Stimulated activated naive CD8-positive, alpha-beta T cell treated with anti-CD3 and anti-CD28 coated beads, Interleukin-15, amount 100 ng/mL, for 72 hours (primary cell): Measurements from ENCODE around the gene CCDC92B.
A peak's percentile ranks its signal among the peaks of the same experiment; 100 is the strongest.

ENCODE experiments used
- ATAC-seq: fragments of 150-1000 bp; cut with Tn5 transposase; 2 replicates; pipeline ENCODE4 v1.10.0; 2021; ENCODE audit warnings: mild to moderate bottlenecking, moderate library complexity
- DNase-seq, 2 donors: peaks; one replicate each; pipeline ENCODE4 v3.0.0; 2021 to 2022
- H3K27ac Mint-ChIP-seq, 2 donors: one replicate each; pipeline ENCODE4 v1.8.0; 2022; ENCODE audit warnings: mild to moderate bottlenecking in 2 of 2, mixed read lengths in 2 of 2, moderate library complexity in 2 of 2
- H3K27me3 Mint-ChIP-seq: one replicate; pipeline ENCODE4 v1.8.0; 2022; ENCODE audit warnings: mixed read lengths
- H3K4me1 Mint-ChIP-seq: one replicate; pipeline ENCODE4 v1.8.0; 2022; ENCODE audit warnings: mild to moderate bottlenecking, mixed read lengths
- H3K4me3 Mint-ChIP-seq, 2 donors: one replicate each; pipeline ENCODE4 v1.8.0; 2022; ENCODE audit warnings: mild to moderate bottlenecking in 2 of 2, mixed read lengths in 2 of 2, moderate library complexity in 1 of 2
- H3K9me3 Mint-ChIP-seq, 2 donors: one replicate each; pipeline ENCODE4 v1.8.0; 2022; ENCODE audit warnings: mixed read lengths in 2 of 2

CCDC92B gene

DNA sequence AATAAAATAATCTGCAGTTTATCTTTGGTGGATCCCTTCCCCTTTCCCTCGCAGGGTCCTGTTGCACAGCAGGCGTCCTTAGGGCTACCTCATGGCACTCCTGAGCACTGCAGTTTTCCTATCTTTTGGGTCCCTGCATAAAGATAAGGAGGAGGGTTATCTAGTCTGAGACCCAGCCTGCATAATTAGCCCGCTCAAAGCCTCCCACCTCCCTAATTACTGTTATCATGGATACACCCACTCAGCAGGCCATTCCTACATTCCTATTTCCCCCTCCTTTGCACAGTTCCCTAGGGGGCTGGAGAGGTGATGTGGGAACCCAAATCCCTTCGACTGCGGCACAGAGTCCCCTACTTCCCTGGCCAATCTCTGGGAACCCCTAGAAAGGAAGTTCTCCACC lies 32.8 kb downstream of the CCDC92B start:
- H3K4me3 Mint-ChIP-seq, result no peak overlapping the region

DNA sequence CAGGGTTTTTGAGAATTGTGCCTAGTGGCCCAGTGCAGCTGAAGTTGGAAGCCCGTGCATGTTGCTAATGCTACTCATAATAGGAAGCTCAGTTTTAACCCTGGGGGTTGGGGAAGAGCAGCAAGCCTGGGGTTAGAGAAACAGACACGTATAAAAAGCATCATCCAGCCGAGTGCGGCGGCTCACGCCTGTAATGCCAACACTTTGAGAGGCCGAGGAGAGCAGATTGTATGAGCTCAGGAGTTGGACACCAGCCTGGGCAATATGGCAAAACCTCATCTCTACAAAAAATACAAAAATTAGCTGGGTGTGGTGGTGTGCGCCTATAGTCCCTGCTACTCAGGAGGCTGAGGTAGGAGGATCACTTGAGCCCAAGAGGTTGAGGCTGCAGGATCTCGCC lies 35.6 kb downstream of the CCDC92B start:
- no peaks in the 10 kb centered on the region for H3K27me3 Mint-ChIP-seq
- DNase-seq (no peak), ATAC-seq (no peak)
- H3K4me1 Mint-ChIP-seq, result peaks cover 36% of the 10 kb centered on the region
- H3K4me3 Mint-ChIP-seq, result no peak overlapping the region
- H3K9me3 Mint-ChIP-seq, result no peaks in the 10 kb centered on the region
- peak overlapping the region in 1 of 2 donors; percentile 43 for H3K27ac Mint-ChIP-seq

More for the DNA sequence above, 32.8 kb downstream of the CCDC92B start:
- no peak for ATAC-seq
- Mint-ChIP-seq H3K27ac (no peak overlapping the region), H3K27me3 (no peaks in the 10 kb centered on the region), H3K4me1 (peaks cover 25% of the 10 kb centered on the region), H3K9me3 (no peaks in the 10 kb centered on the region)
- no peak for DNase-seq

DNA sequence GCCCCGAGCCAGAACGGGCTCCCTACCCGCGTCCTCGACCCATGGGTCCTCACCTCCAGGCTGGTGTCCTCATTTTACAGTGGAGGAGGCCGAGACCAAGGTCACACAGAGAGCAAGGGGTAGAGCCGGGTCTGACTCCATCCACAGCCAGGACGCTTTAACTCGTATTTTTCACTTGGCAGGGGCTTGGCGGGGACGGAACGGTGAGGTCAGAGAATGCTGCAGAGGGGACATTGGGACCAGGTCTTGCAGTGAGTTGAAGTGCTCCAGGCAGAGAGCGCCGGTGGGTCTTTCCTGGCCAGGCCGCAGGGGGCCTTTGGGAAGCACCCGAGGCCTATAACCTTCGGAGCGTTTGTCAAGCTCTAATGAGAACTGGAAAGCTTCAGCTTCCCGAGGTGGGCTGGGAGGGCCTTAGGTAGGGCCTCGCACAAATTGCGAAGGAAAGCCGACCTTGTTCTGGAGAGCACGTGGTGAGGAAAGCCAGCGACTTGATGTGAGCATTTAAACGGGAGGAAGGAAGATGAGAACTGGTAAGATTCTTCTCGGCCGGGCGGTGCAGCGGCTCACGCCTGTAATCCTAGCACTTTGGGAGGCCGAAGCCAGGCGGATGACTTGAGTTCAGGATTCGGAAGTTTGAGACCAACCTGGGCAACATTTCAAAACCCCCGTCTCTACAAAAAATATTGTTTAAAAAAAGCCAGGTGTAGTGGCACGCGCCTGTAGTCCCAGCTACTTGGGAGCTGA lies 37.0 kb downstream of the CCDC92B start:
- DNase-seq, result no peak
- H3K27me3 Mint-ChIP-seq, result no peaks in the 10 kb centered on the region
- H3K27ac Mint-ChIP-seq, result peak overlapping the region; percentile 77 to 88
- H3K4me1 Mint-ChIP-seq, result peaks cover 49% of the 10 kb centered on the region
- ATAC-seq, result peak; percentile 5
- peak overlapping the region; percentile 88 to 93 for H3K4me3 Mint-ChIP-seq
- no peaks in the 10 kb centered on the region for H3K9me3 Mint-ChIP-seq

DNA sequence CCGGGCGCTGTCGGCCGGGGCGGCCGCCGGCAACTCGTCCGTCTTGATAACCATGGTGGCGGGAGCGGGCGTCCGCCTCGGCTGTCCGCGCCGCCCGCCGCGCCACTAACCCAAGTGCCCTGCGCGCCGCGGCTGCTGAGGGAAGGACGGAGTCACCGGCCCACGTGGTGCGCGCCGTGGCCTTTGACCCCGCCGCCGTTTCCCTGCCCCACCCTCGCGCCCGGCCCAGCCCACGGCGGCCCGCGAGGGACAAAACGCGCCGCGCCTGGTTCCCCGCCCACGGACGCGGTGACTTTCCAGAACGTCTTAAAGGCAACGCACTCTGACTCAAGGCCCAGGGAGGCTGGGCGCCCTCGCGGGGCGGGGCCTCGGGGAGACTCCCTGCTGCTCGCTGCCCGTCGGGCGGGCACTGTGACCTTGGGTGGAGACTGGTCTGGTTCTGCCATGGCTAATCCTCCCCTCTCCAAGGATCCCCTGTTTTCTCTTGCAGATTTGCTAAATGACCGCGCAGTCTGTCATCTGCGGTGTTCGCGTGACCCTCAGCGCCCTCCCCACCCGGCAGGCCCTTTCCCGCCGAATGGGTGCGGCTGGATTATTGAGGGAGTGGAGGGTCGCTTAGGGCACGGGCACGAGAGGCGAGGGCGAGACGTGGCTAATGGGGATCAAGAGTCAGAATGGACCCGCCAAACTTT lies 37.7 kb downstream of the CCDC92B start, which contains the start of gene CLUH:
Gene CLUH (minus strand): TSS at position 157 of the 692 bp plus-strand sequence. CDS start 103 bp downstream, at position 54.
- DNase-seq, result peak; percentile 96 to 97
- peaks cover 54% of the 10 kb centered on the region for H3K4me1 Mint-ChIP-seq
- no peaks in the 10 kb centered on the region for H3K27me3 Mint-ChIP-seq
- peak within 1 kb of the TSS; percentile 88 to 94 for H3K4me3 Mint-ChIP-seq
- H3K9me3 Mint-ChIP-seq, result no peaks in the 10 kb centered on the region
- peak within 1 kb of the TSS; percentile 88 to 97 for H3K27ac Mint-ChIP-seq
- ATAC-seq, result peak; percentile 91

DNA sequence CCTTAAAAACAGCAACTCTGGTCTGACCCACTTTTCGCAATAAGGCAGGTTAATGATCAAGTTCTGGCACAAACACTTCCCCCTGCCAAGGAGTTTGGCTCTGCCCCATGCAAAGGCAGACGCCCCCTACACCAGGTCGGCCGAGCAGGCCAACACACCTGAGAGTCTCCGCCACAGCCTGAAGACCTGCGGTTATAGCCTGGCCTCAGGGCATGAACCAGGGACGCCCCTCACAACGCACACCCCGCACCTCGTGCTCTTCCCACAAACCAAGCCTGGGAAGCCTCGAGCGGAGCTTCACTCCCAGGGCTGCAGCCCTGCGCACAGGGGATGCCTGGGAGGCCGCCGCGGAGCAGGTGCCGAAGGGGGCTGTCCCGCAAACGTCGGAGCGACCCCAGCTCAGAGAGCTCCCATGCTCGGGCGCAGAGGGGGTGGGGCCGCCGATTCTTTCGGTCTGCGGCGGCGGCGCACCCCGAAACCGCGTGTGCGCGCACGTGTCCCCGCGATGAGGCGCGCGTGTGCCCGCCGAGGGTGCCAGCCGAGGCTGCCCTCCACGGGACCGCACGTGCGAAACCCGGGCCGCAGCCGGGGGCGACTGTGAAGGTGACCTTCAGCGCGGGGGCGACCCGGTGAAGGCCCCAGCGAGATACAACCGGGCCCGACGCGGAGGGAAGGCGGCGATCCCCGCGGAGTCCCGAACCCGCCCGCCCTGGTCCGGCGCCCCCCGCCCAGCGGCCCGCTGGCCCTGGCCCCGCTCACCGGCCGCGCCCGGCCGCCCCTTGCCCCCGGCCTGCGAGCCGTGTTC lies 38.4 kb downstream of the CCDC92B start:
- Mint-ChIP-seq H3K4me1 (peaks cover 62% of the 10 kb centered on the region), H3K27ac (peak overlapping the region; percentile 69 to 97), H3K9me3 (no peaks in the 10 kb centered on the region), H3K27me3 (no peaks in the 10 kb centered on the region), H3K4me3 (peak overlapping the region; percentile 88 to 94)
- DNase-seq (peak in 1 of 2 donors; percentile 36), ATAC-seq (peak; percentile 21)

DNA sequence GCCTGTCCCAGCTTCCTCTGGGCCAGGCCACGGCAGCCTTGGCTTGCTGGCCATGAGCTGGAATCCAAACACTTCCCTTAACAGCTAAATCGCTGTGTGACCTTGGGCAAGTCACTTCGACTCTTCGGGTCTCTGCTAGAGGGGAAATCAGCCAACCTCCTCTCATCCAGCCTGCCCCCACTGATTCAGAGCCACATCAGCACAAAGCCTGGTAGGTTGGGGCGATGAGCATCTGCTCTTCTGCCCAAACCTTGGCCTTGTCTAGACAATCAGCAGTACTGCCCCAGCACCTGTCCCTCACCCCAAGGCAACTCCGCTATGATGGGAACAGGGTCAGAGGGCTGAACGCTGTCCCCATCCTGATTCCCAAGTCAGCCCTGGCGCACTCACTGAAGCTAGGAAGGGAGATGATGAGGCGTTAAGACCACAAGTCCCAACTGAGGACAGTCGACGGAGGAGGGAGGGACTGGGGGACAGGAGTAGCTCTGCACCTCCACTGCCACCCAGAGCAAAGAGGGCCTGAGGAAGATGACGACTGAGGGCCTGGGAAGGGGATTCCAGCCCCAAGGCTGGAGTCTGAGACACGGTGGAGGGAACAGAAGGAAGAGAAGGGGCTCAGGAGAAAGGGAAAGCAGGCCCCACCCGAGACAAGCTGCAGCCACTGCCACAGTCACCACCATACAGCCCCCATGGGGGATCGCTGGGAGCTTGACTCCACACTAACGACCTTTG lies 39.2 kb downstream of the CCDC92B start:
- Mint-ChIP-seq H3K27me3 (no peaks in the 10 kb centered on the region), H3K9me3 (no peaks in the 10 kb centered on the region), H3K27ac (peak overlapping the region; percentile 73 to 97), H3K4me1 (peaks cover 69% of the 10 kb centered on the region), H3K4me3 (peak overlapping the region; percentile 88 to 94)
- ATAC-seq (no peak), DNase-seq (no peak)

DNA sequence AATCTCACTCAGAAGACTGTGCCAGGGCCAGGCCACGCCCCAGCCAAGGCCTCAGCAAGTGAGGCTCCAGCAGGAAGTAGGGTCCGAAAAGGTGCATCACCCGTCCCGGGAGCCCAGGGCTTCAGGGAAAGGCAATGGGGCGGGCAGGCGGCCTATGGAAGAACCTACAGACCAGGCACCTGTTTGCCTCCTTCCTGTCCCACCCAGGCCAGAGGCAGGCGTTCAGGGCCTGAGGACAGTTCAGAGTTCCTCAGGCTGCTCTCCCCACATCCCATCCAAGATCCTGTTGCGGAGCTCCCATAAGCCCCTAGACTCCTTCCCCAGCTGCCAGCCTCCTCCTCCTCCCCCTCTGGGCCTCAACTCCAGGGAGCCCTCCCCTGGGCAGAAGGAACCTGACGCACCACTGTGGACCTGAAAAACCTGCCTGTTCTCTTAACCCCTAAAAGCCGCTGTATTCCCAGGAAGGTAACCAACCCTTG lies 40.2 kb downstream of the CCDC92B start:
- ATAC-seq, result no peak
- Mint-ChIP-seq H3K4me1 (peaks cover 73% of the 10 kb centered on the region), H3K9me3 (no peaks in the 10 kb centered on the region), H3K27me3 (no peaks in the 10 kb centered on the region), H3K27ac (peak overlapping the region; percentile 83 to 88), H3K4me3 (peak overlapping the region; percentile 88 to 94)
- no peak for DNase-seq

DNA sequence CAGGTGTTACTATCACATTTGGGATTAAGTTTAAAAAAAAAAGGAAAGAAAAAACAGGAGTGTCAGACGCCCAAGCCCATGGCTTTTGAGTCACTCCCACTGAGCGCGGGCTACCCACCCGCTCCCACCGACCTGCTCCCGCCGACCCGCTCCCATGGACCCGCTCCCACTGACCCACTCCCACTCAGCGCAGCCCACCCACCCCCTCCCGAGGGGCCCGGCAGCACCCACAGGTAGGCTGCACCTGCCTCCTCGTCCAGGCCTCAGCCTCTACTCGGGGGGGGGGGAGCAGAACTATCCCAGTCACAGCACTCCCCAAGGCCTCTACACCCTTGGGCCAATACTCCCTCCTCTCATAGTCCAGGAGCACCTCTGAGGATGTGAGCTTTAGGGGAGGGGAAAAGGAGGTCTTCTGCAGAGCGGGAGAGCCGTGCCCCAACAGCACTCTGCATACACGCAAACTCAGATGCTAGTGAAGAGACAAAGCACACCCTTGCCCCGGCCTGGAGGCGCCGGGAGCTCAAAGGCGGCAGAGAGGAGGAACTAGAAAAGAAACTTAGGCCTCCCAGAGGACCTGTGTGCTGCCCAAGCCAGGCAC lies 40.8 kb downstream of the CCDC92B start:
- Mint-ChIP-seq H3K27me3 (no peaks in the 10 kb centered on the region), H3K27ac (peak overlapping the region; percentile 68 to 82), H3K4me3 (peak overlapping the region; percentile 88 to 94), H3K9me3 (no peaks in the 10 kb centered on the region), H3K4me1 (peaks cover 71% of the 10 kb centered on the region)
- no peak for DNase-seq
- ATAC-seq, result no peak

DNA sequence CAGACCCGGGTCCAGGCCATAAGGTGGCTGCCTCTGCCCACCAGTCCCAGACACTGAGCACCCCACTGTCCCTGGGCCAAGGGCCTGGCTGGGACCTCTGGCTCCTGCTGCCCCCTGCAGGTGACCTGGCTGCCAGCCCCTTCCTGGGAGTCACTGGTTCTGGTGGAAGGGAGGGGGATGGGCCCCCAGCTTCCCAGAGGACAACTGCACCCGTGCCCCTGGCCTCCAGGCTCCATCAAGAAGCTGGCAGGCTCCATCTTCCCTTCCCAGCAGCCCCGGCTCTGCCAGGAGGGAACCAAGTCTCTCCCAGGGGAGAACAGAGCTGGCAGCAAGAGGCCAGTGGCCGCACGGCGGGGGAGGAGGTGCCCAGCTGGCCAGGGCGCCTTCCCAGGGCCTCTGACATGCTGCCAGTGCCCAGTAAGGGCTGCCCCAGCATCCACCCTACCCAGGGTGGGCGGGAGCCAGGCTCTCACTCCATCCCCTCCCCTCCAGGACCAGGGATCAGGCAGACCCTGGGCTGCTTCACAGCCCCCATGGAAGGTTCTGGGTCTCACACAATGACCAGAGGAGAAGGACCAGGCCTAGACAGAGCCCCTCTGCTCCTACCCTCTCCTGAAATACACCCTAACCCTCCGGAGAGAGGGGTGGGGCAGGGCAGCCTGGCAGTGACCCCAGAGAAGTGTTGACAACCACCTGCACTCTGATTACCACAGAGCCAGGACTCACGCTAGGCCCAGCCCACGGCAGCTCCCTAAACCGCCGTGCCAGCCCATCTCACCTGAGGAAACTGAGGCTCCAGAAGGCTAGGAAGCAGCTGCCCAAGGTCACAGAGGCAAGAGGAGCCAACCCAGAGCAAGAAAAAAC lies 41.5 kb downstream of the CCDC92B start:
- ATAC-seq (no peak), DNase-seq (no peak)
- Mint-ChIP-seq H3K4me3 (no peak overlapping the region), H3K9me3 (no peaks in the 10 kb centered on the region), H3K27ac (peak overlapping the region; percentile 12 to 79), H3K4me1 (peaks cover 67% of the 10 kb centered on the region), H3K27me3 (no peaks in the 10 kb centered on the region)

DNA sequence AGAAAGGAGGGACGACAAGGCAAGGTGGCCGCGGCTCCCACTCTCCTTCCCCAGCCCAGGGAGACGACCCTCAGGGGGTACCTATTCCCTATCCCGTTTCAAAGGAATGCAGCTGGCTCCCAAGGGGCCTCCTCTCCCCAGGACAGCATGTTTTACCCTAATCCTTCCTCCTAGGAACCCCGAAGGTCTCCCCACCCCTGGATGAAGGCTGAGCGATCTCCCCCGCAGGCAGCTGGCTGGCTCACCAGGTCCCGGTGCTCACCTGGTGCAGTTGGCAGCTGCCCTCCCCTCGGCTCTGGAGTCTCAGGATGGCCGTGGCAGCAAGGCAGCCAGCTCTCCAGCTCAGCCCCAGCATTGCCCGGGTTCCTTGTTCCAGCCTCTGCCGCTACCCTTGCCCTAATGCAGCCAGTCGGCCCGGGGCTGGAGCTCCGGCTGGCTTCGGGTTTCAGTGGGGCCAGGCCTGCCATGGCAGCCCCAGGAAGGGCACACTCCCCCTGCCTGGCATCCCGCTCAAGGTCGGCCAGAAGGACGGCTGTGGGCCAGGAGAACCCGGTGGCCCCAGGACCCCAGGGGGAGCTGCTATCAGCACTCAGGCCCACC lies 42.4 kb downstream of the CCDC92B start:
- no peaks in the 10 kb centered on the region for H3K9me3 Mint-ChIP-seq
- H3K27ac Mint-ChIP-seq, result peak overlapping the region in 1 of 2 donors; percentile 33
- H3K27me3 Mint-ChIP-seq, result no peaks in the 10 kb centered on the region
- H3K4me1 Mint-ChIP-seq, result peaks cover 59% of the 10 kb centered on the region
- ATAC-seq (no peak), DNase-seq (no peak)
- H3K4me3 Mint-ChIP-seq, result no peak overlapping the region

DNA sequence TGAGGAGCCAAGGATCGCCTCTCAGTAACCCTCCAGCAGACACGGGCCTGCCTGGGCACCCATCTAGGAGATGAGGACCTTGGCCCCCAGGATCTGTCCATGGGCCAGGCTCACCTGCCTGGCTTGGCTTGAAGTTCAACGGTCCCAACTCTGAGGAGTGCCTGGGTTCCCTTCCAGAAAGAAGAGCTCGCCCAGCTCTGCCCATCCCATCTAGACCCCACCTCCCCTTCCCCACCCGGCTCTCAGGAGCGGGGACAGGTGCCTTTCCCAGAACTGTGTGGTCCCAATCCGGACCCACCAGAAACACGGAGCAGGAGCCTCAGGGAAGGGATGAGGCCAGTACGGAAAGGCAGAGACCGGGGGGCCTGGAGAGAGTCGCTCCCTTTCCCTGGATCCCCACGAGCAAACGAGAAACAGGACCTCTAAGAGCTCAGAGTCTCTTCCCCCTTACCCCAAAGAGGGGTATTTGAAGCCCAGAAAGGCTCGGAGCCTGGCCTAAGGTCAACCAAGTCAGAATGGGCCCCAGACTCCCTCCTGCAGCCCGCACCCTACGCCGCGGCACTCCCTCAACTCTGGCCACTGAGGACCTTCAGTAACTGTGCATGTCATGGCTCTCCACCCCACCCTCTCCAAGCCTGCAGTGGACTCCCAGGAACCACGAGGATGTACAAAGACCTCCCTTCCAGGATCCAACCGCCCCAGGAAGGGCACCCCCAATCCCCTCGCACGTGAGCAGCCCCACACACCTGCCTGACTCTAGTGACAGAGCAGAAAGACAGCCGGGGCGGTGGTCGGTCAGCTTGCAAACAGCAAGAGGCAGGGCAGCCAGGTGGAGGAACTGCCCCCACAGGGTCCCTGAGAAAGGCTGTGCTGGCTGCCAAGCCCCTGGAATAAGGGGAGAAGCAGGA lies 43.3 kb downstream of the CCDC92B start:
- Mint-ChIP-seq H3K9me3 (no peaks in the 10 kb centered on the region), H3K27ac (peak overlapping the region in 1 of 2 donors; percentile 92), H3K4me3 (no peak overlapping the region), H3K27me3 (no peaks in the 10 kb centered on the region), H3K4me1 (peaks cover 56% of the 10 kb centered on the region)
- DNase-seq (no peak), ATAC-seq (no peak)

DNA sequence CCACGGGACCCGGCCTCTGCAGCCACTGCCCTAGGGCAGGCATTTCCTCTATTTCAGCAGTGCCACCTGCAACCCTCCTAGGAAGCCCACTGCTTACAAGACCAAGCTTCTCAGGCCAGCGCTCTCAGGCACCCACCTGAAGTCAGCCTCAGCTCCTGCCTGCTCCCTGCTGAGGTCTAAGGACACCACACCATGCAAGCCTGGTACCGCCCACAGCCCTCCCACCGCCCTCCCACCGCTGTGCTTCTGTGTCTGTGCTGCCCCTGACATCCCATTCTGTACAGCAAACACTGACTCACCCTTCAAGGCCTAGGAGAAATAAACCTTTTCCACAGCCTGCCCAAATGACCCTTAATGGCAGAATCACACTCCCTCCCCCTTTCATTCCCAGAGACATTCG lies 44.2 kb downstream of the CCDC92B start:
- no peaks in the 10 kb centered on the region for H3K9me3 Mint-ChIP-seq
- H3K4me1 Mint-ChIP-seq, result peaks cover 51% of the 10 kb centered on the region
- peak overlapping the region; percentile 37 to 92 for H3K27ac Mint-ChIP-seq
- DNase-seq (no peak), ATAC-seq (no peak)
- no peak overlapping the region for H3K4me3 Mint-ChIP-seq
- H3K27me3 Mint-ChIP-seq, result no peaks in the 10 kb centered on the region

DNA sequence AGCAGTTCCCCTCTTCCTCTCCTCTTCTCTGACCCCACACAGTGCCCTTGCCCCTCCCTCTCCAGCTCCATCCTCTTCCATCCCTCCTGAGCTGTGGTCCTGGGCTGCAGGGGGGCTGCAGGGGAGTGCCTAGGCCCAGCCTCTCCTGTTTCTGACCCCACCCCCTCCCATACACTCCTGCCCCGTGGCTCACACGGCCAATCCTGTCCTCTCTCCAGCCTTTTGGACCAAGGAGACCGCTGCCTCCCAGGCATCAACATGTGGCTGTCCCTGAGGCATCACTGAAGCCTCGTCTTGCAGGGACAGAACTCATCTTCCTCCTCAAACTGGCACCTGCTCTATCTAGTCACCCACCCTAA lies 44.6 kb downstream of the CCDC92B start:
- ATAC-seq, result no peak
- Mint-ChIP-seq H3K4me1 (peaks cover 47% of the 10 kb centered on the region), H3K4me3 (no peak overlapping the region), H3K27me3 (no peaks in the 10 kb centered on the region), H3K27ac (peak overlapping the region in 1 of 2 donors; percentile 51), H3K9me3 (no peaks in the 10 kb centered on the region)
- no peak for DNase-seq
